Central memory CD8-positive, alpha-beta T cell (primary cell): ENCODE data around the gene POU6F2.

Experiments
- ATAC-seq: fragments of 150-1000 bp; cut with Tn5 transposase; replicated peaks from 2 replicates; pipeline ENCODE4 v1.10.0; 2022; ENCODE audit warnings: mild to moderate bottlenecking, moderate FRiP score, moderate number of reproducible peaks; ENCODE audit not compliant: poor library complexity, severe bottlenecking; ENCODE audit errors: extremely low read depth
- DNase-seq, 2 donors: peaks; one replicate each; pipeline ENCODE4 v3.0.0; 2021; ENCODE audit warnings: low spot score in 2 of 2
- H3K27ac Mint-ChIP-seq: one replicate; pipeline ENCODE4 v1.8.0; 2022; ENCODE audit warnings: low read depth, mild to moderate bottlenecking, moderate library complexity, mixed read lengths
- H3K27me3 Mint-ChIP-seq: one replicate; pipeline ENCODE4 v1.8.0; 2022; ENCODE audit warnings: mixed read lengths
- H3K36me3 Mint-ChIP-seq: one replicate; pipeline ENCODE4 v1.8.0; 2022; ENCODE audit warnings: mild to moderate bottlenecking, moderate library complexity, mixed read lengths; ENCODE audit not compliant: insufficient read depth
- H3K4me1 Mint-ChIP-seq: one replicate; pipeline ENCODE4 v1.8.0; 2022; ENCODE audit warnings: mixed read lengths
- H3K4me3 Mint-ChIP-seq: one replicate; pipeline ENCODE4 v1.8.0; 2022; ENCODE audit warnings: mild to moderate bottlenecking, moderate library complexity, mixed read lengths
- H3K9me3 Mint-ChIP-seq: one replicate; pipeline ENCODE4 v1.8.0; 2022; ENCODE audit warnings: mixed read lengths

The POU6F2 gene

DNA sequence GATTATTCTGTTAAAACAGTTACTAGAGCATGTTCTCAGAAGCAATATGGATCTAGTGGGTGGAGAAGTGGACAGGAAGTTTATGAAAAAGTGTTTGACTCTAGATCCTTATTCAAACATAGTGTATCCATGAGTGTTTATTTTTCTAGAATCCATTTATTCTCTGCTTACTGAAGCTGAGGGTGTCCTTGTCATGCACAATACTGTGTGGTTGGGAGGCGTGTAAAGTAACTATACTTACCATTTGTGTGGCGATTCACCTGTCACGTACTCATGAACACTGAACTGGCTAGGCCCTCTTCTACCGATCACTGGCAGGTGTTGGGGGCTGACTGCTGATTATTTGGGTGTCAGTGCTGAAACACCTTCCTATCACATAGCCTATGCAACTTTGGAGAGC, 74.0 kb downstream of the POU6F2 start:
- no peak for ATAC-seq
- no peaks in the 10 kb centered on the region for H3K4me1 Mint-ChIP-seq
- DNase-seq, result no peak
- H3K4me3 Mint-ChIP-seq, result no peak overlapping the region
- H3K9me3 Mint-ChIP-seq, result peaks cover 6% of the 10 kb centered on the region
- no peaks in the 10 kb centered on the region for H3K36me3 Mint-ChIP-seq
- H3K27me3 Mint-ChIP-seq, result peaks cover 29% of the 10 kb centered on the region
- no peak overlapping the region for H3K27ac Mint-ChIP-seq

DNA sequence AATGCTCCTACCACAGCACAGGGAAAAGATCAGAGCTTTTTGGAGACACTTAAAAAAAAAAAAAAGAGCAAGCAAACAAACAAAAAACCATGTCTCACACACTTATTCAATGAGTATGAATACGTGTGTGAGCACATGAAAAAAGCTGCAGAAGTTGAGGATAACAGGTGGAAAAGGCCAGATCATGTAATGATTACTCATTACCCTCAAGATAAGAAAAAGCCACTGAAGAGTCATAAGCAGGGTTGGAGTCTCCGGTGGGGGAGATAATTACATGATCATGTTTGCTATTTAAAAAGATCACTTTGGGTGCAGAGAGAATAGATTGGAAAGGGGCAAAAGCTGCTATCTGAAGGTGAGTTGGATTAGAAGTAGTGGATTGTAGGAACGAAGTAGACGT, 77.0 kb downstream of the POU6F2 start:
- Mint-ChIP-seq H3K27me3 (peaks cover 31% of the 10 kb centered on the region), H3K36me3 (no peaks in the 10 kb centered on the region), H3K4me1 (no peaks in the 10 kb centered on the region), H3K4me3 (no peak overlapping the region), H3K27ac (no peak overlapping the region), H3K9me3 (peaks cover 6% of the 10 kb centered on the region)
- DNase-seq (no peak), ATAC-seq (no peak)

DNA sequence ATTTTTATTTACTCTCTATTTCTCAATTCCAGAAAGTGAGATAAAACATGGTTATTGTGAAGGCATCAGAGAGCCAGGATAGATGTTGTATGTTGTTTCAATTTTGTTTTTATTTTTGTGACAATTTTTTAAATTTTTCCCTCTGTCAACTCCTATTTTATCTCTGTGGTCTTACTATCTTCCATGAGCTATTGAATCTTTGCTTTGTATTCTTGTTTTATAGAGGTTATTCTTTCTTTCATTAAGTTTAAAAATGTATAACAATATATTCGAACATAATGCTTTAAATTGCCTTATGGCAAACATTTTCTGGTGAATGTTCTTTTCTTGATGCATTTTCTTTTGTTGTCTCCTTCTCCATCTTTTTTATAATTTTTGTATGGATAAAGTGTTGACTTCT, 78.4 kb downstream of the POU6F2 start:
- Mint-ChIP-seq H3K9me3 (peaks cover 6% of the 10 kb centered on the region), H3K4me1 (no peaks in the 10 kb centered on the region), H3K36me3 (no peaks in the 10 kb centered on the region), H3K27me3 (peaks cover 31% of the 10 kb centered on the region), H3K4me3 (no peak overlapping the region), H3K27ac (no peak overlapping the region)
- DNase-seq (no peak), ATAC-seq (no peak)

DNA sequence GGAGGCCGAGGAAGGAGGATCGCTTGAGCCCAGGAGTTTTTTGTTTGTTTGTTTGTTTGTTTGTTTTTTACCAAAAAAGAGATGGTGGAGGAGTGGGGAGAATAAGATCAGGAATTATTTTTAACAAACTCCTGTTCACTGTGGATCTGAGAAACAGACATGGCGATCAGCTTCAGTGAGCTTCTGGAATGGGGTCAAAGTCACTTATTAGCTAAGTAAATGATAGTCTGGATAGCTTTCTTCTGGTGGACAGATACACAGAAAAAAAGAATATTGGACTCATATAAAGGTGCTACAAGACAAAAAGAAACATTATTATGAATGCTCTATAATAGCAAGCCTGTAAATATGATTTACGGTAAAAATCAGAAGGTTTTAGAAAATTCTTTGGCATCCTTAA, 85.1 kb downstream of the POU6F2 start:
- Mint-ChIP-seq H3K9me3 (no peaks in the 10 kb centered on the region), H3K27me3 (peaks cover 18% of the 10 kb centered on the region), H3K36me3 (no peaks in the 10 kb centered on the region), H3K4me3 (no peak overlapping the region), H3K4me1 (no peaks in the 10 kb centered on the region), H3K27ac (no peak overlapping the region)
- no peak for ATAC-seq
- DNase-seq, result no peak

DNA sequence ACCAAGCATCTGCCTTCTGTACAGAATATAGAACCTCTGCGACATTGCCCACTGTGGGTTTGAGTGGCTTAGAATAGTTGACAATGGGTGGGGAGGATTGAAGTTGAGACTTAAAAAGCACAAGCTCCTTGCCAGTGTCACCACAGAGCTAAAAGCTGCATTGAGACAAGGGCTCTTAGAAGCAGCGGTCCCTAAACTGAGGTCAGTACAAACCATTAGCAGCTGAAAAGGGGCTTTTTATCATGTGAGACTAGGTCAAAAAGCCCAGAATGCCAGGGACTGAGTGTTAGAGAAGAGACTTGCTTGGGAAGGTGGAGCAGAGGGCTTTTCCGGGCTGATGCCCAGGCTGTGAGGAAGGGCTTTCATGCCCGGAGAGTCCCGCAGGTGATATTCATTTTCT, 91.3 kb downstream of the POU6F2 start:
- DNase-seq (no peak), ATAC-seq (no peak)
- no peaks in the 10 kb centered on the region for H3K36me3 Mint-ChIP-seq
- no peaks in the 10 kb centered on the region for H3K27me3 Mint-ChIP-seq
- no peaks in the 10 kb centered on the region for H3K9me3 Mint-ChIP-seq
- H3K4me3 Mint-ChIP-seq, result no peak overlapping the region
- no peaks in the 10 kb centered on the region for H3K4me1 Mint-ChIP-seq
- H3K27ac Mint-ChIP-seq, result no peak overlapping the region

DNA sequence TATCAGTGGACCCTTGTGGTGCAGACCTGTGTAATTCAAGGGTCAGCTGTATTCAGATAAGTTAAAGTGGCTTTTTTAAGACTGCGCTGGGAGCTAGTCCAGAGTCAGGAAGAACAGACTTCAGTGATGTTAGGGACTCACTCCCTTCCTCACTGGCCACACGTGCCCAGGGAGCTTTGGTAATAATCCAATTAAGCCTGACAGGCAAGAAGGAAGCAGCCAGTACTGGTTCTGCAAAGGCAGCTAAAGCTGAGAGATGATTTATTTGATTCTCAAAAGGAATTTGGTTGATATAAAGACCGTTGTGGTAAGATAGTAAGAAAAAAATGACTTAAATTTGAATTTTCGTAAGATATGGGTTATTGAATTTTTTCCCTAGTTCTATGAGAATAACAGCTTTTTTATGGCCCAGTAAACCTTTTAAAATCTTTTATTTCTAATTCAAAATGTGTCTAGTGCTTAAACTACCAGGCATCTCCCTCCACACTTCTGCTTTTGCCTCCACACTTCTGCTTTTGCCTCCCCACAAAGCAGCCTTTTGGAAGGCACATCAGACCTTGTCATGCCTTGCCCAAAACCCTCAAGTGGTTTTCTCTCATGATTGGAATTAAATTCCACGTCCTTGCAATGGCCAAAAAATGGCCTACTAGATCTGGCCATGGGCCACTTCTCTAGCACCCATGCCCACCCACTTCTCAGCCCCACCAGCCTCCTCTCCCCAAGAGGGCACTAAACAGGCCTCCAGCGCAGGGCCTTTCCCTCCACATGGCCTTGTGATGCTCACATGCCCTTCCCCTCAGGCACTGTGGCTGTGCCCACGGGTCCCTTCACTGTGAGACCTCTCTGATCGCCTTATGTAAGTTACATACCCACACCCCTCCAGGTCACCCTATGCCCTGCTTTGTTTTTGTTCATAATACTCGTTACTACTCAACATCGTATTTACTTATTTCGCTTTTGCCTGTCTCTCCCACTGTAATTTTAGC, 92.5 kb downstream of the POU6F2 start:
- H3K9me3 Mint-ChIP-seq, result no peaks in the 10 kb centered on the region
- H3K36me3 Mint-ChIP-seq, result no peaks in the 10 kb centered on the region
- H3K4me3 Mint-ChIP-seq, result no peak overlapping the region
- H3K27me3 Mint-ChIP-seq, result no peaks in the 10 kb centered on the region
- no peak for DNase-seq
- ATAC-seq, result no peak
- no peak overlapping the region for H3K27ac Mint-ChIP-seq
- no peaks in the 10 kb centered on the region for H3K4me1 Mint-ChIP-seq

DNA sequence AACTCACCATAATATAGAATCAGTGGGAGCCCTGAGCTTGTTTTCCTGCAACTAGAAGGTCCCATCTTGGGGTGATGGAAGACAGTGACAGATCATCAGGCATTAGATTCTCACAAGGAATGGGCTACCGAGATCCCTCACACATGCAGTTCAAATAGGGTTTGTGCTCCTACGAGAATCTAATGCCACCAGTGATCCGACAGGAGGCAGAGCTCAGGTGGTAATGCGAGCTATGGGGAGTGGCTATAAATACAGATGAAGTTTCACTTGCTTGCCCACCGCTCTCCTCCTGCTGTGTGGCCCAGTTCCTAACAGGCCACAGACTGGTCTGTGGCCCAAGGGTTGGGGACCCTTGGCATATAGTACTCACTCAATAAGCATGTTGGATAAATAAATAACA, 93.4 kb downstream of the POU6F2 start:
- no peaks in the 10 kb centered on the region for H3K27me3 Mint-ChIP-seq
- H3K36me3 Mint-ChIP-seq, result no peaks in the 10 kb centered on the region
- no peak overlapping the region for H3K4me3 Mint-ChIP-seq
- H3K27ac Mint-ChIP-seq, result no peak overlapping the region
- ATAC-seq (no peak), DNase-seq (no peak)
- H3K9me3 Mint-ChIP-seq, result no peaks in the 10 kb centered on the region
- no peaks in the 10 kb centered on the region for H3K4me1 Mint-ChIP-seq

DNA sequence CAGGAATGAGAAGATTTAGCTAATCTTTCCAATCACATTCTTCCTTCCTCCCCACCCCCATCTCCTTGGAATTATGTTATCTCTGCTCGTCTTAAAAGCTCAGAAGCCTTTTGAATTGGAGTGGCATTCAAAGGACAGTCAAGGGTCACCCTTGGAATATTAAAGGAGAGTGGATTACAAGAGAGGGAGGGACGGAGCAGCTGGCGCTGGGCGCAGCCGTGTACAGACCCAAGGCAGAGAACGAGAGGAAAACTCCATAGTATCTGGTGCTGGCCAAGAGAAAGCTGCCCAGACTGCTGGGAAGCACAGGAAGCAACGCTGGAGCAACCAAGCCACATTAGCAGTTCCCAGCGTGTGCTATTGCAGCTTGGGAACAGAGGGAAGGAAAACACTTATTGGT, 95.7 kb downstream of the POU6F2 start:
- DNase-seq, result no peak
- no peaks in the 10 kb centered on the region for H3K9me3 Mint-ChIP-seq
- no peak for ATAC-seq
- H3K4me1 Mint-ChIP-seq, result no peaks in the 10 kb centered on the region
- H3K27me3 Mint-ChIP-seq, result no peaks in the 10 kb centered on the region
- no peak overlapping the region for H3K27ac Mint-ChIP-seq
- no peaks in the 10 kb centered on the region for H3K36me3 Mint-ChIP-seq
- no peak overlapping the region for H3K4me3 Mint-ChIP-seq

DNA sequence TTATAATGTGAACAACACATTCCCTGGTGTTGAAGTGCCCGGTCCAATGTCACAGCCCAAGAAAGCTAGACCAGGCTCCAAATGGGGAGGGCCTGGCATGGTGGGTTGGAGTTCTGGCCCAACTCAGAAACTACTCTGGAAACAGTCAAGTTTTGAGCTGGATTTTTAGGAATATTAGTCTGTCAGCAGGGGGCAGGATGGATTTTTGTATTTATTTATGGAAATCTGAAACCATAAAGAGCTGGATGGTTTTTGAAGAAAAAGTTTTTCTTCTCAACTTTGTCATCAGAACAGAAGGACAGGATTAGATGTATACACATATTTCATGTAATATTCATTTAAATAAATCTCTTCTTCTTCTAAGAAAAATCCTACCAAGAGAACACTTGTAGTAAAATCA, 97.5 kb downstream of the POU6F2 start:
- Mint-ChIP-seq H3K9me3 (no peaks in the 10 kb centered on the region), H3K4me3 (no peak overlapping the region), H3K27me3 (peaks cover 9% of the 10 kb centered on the region), H3K4me1 (no peaks in the 10 kb centered on the region), H3K27ac (no peak overlapping the region), H3K36me3 (peaks cover under 1% of the 10 kb centered on the region)
- DNase-seq, result no peak
- ATAC-seq, result no peak

DNA sequence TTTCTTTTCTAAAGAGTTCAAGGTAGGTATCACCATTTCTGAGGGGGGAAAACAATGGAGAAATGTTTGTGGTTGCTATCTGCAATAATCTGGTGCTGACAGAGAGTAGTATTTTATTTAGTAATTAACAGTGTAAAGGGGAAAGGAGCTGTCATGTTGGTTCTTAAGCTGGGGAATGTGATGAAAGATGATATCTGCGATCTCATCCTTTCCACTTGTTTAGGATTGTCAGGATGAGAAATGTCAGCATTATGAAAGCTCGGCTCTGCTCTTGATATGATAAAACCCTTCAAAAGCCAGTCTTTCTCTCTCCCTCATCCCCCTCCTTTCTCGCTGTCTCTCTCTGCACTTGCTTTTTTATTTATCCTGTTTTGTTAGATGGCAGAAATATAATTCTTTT, 106.1 kb downstream of the POU6F2 start:
- no peak overlapping the region for H3K4me3 Mint-ChIP-seq
- no peaks in the 10 kb centered on the region for H3K9me3 Mint-ChIP-seq
- H3K27me3 Mint-ChIP-seq, result peaks cover 27% of the 10 kb centered on the region
- H3K4me1 Mint-ChIP-seq, result no peaks in the 10 kb centered on the region
- no peak overlapping the region for H3K27ac Mint-ChIP-seq
- DNase-seq, result no peak
- peaks cover 3% of the 10 kb centered on the region for H3K36me3 Mint-ChIP-seq
- ATAC-seq, result no peak

DNA sequence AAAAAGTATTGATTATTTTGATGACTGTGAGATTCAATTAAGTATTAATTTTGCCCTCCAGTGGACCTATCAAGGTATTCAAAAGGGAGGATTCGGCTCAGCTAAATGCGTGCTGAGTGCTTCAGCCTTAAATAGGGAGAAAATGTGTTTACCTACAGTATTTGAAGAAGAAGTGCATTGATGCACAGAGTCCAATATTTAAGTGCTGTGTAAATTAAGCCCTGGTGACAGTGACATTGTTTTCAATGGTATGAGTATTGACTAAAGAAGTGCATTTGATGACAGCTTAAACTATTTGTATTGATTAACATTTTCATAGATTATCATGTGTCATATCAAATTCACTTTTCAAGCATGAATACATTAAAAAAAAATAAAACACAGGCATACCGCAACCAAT, 106.6 kb downstream of the POU6F2 start:
- H3K27ac Mint-ChIP-seq, result no peak overlapping the region
- no peaks in the 10 kb centered on the region for H3K9me3 Mint-ChIP-seq
- no peaks in the 10 kb centered on the region for H3K4me1 Mint-ChIP-seq
- H3K36me3 Mint-ChIP-seq, result peaks cover 3% of the 10 kb centered on the region
- no peak overlapping the region for H3K4me3 Mint-ChIP-seq
- peaks cover 24% of the 10 kb centered on the region for H3K27me3 Mint-ChIP-seq
- ATAC-seq (no peak), DNase-seq (no peak)

DNA sequence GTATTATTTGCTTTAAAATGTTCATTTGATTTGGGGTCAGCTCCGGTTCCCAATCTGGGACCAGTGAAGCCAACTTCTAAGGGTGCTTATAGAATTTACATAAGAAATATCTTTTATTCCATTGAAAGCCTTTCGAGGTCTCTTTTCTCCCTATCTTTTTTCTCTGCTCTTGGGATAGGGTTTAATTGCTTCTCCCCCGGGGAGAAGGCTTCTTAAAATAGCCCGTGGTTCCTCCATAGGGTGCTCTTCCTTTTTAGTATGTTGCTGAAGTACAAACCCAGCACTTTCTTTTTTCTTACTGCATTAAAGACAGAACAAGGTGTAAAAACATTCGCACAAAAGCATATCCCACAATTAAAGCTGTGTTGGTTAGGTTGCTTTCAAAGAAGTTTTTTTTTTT, 107.5 kb downstream of the POU6F2 start:
- H3K27ac Mint-ChIP-seq, result no peak overlapping the region

DNA sequence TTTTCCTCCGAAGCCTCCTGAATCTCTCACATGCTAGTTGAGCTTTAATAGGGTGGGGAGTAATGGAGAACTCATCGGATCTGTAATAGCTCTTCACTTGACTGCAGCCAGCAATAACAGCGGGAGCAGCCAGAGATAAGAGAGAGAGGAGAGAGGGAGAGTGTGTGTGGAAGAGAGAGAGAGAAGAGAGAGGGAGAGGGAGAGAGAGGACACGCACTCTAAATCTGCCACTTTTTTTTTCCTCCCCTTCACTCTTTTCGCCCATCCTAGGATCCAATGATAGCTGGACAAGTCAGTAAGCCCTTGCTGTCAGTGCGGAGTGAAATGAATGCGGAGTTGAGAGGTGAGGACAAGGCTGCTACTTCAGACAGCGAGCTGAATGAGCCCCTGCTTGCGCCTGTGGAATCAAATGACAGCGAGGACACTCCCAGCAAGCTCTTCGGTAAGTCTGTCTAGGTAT, 107.9 kb downstream of the POU6F2 start:
- no peaks in the 10 kb centered on the region for H3K4me1 Mint-ChIP-seq
- no peaks in the 10 kb centered on the region for H3K9me3 Mint-ChIP-seq
- ATAC-seq (no peak), DNase-seq (no peak)
- no peak overlapping the region for H3K27ac Mint-ChIP-seq
- H3K27me3 Mint-ChIP-seq, result peaks cover 17% of the 10 kb centered on the region
- H3K4me3 Mint-ChIP-seq, result no peak overlapping the region
- H3K36me3 Mint-ChIP-seq, result peaks cover 2% of the 10 kb centered on the region

More for the DNA sequence above, 107.5 kb downstream of the POU6F2 start:
- no peaks in the 10 kb centered on the region for H3K4me1 Mint-ChIP-seq
- peaks cover 3% of the 10 kb centered on the region for H3K36me3 Mint-ChIP-seq
- no peak overlapping the region for H3K4me3 Mint-ChIP-seq
- peaks cover 17% of the 10 kb centered on the region for H3K27me3 Mint-ChIP-seq
- ATAC-seq (no peak), DNase-seq (no peak)
- no peaks in the 10 kb centered on the region for H3K9me3 Mint-ChIP-seq
